DOHH2 (cell line): ENCODE results near the gene ZNF521.

ENCODE experiments used
- CTCF ChIP-seq: fragments of 200-600 bp; sonication (generic); IDR thresholded peaks from one replicate; pipeline ENCODE4 v1.5.1; 2014; ENCODE audit warnings: antibody characterized with exemption, mild to moderate bottlenecking, low read depth, low read length; ENCODE audit not compliant: poor library complexity, severe bottlenecking
- EZH2phosphoT487 ChIP-seq: fragments of 200-600 bp; sonication (generic); IDR thresholded peaks from 2 replicates; pipeline ENCODE4 v1.6.1; 2017; ENCODE audit warnings: borderline replicate concordance, mild to moderate bottlenecking, antibody characterized with exemption, low read length, moderate library complexity, mixed read lengths

DNA sequence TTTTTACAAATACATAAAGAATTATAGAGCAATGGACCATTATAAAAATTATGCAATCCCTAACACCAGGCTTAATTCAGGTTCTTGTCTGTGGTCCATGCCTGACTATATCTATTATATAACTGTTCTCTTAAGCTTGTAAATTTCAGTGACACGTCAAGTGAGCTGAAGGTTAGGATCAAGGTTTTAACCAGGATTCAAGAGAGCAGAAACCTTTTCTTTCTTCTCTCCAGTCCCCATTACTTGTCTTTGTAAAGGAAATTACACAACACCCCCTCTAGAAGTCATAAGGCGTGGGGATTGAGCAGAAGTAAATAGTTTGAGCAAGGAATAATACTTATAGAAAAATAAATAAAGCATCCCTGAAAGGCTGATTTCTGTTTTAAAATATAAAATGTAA, 122.0 kb downstream of the ZNF521 start:
- no peak for TF ChIP-seq CTCF
- TF ChIP-seq EZH2phosphoT487 = no peak
